Mononuclear cell (primary cell): ENCODE data around the gene C9orf78. TPM values are rescaled to one million over a fixed set of nuclear protein-coding genes. Genes with fewer than 3 reads are reported as not detected.

ENCODE experiments used
- H3K27me3 ChIP-seq: 2 replicates; pipeline ENCODE4 v1.6.0; 2011; ENCODE audit warnings: low read length, control low read depth; ENCODE audit not compliant: insufficient read depth
- H3K4me1 ChIP-seq: 2 replicates; pipeline ENCODE4 v1.5.1; 2011; ENCODE audit warnings: mild to moderate bottlenecking, low read length, control low read depth; ENCODE audit not compliant: insufficient read depth
- H3K4me3 ChIP-seq: 2 replicates; pipeline ENCODE4 v1.5.1; 2011; ENCODE audit warnings: mild to moderate bottlenecking, low read length, moderate library complexity
- H3K9me3 ChIP-seq: 2 replicates; pipeline ENCODE4 v1.5.1; 2011; ENCODE audit warnings: low read depth, mild to moderate bottlenecking, control low read depth, low read length
- total RNA-seq: library from RNA; depleted of rRNA; stranded (reverse); fragments of >200 nt; gene quantifications from one replicate; pipeline ENCODE4 v1.2.3, GENCODE V29; 2012

The C9orf78 gene, protein sequence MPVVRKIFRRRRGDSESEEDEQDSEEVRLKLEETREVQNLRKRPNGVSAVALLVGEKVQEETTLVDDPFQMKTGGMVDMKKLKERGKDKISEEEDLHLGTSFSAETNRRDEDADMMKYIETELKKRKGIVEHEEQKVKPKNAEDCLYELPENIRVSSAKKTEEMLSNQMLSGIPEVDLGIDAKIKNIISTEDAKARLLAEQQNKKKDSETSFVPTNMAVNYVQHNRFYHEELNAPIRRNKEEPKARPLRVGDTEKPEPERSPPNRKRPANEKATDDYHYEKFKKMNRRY
- 169 TPM for total RNA-seq

DNA sequence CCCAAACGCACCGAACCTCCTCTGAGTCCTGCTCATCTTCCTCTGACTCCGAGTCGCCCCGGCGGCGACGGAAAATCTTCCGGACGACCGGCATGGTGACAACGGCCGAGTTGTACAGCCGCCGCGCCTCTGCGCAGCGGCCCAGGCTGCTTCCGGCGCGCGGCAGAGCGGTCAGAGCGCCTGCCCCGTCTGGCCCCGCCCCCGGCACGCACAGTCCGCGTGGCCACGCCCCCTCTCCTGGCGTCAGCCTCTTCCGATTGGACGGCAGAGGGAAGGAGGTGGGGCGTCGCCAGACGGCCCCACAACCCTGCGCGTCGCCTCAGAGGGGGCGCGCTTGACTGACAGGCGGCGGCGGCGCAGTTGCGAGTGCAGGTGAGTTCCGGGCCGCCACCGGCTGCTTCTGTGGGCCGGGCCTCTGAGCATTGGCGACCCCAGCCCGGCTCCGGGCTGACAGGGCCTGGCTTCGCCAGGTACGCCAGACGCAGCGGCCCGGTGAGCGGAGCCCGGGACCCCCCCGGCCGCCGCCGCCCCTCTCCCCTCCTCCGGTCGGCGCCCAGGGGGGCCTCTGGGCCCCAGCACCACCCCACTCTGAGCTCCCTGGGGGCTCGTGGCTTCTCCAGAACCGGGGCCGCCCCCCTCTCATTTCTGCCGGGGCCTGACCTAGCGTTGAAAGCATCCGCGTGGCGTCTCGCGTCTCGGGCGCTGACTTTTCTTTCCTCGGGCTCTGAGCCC, at the start of gene C9orf78, which contains the start of gene USP20:
C9orf78 (minus strand) TSS at position 148 of the 732 bp plus-strand sequence; CDS start at position 94, 54 bp downstream.
USP20 (plus strand) TSS at position 331 of the 732 bp plus-strand sequence. CDS start 17,098 bp downstream, outside the sequence.
- Histone ChIP-seq H3K4me3 (peak within 1 kb of the TSS; percentile 93), H3K4me1 (peaks cover 50% of the 10 kb centered on the region)

DNA sequence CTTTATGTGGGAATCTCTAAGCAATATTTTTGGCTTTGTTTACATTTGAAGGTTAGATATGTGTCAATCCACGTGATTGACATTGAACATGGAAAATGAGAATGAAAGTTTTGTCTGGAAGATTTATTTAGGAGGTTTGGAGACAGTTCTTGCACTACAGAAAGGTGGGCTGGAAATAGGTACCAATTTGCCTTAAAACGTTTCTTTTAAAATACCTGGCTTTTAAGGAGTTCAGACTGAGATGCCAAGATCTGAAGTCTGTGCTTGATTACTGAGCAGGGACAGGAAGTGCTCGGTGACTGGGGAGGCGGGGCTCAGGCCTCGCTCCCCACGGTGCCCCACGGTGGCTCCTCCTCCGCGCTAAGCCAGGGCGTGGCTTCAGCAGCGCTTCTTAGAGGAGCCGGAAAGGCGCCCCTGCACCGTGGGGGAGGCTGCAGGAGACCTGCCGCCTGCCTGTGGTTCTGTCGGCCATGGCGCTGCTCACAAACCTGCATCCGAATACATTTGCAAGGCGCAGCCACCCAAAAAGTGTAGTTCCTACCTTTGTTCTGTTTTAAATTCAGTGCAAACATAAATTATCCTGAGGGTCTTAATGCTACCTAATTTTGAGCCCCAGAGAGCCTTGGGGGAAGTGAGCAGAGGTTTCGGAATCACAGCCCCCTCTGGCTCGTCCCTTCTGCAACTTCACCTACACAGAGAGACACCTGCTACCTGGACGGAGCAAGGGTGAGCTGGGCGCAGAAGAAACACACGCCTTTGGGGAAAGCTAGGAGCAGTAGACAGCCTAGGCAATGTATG, 49.3 kb upstream of the C9orf78 start:
- Histone ChIP-seq H3K4me1 (peaks cover 60% of the 10 kb centered on the region), H3K27me3 (no peaks in the 10 kb centered on the region), H3K9me3 (no peaks in the 10 kb centered on the region), H3K4me3 (peak overlapping the region; percentile 49)

More for the DNA sequence above, at the start of gene C9orf78, which contains the start of gene USP20:
- no peaks in the 10 kb centered on the region for H3K9me3 ChIP-seq
- no peaks in the 10 kb centered on the region for H3K27me3 ChIP-seq

DNA sequence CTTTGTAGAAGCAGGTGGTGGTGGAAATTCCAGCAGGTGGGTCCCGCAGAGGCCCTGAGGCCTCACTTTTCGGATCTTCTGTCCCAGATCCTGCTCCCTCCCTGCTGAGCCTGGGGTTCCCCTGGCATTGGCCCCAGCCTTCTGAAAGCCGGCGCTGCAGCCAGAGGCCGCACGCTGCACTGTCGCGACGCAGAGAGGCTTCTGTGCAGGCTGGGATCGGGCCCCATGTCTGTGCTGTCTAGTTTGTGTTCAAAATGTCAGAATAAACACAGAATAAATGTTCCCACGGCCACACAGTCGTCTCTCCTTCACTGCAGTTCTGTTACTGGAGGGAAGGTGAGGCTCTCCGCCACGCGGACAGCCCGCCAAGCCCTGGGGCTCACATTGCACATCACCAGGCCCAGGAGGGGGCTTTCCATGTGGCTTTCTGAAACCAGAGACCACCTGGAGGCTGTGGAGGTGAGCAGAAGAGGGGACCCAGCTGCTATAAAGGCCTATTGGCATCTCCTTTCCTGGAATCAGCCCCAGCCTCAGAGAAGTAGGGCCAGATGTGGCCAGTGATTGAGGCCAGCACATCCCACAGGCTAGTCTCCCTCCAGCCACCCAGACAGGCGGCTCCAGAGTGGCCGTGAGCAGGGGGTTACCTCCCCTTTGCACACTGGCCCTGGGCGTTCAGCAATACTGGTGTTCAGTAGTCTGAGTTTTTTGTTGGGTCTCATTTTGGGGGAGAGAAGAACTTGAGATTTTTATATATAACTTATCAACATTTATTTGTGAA, 46.7 kb upstream of the C9orf78 start:
- H3K27me3 ChIP-seq = no peaks in the 10 kb centered on the region
- H3K4me3 ChIP-seq = no peak overlapping the region
- H3K9me3 ChIP-seq = no peaks in the 10 kb centered on the region
- H3K4me1 ChIP-seq = peaks cover 43% of the 10 kb centered on the region

DNA sequence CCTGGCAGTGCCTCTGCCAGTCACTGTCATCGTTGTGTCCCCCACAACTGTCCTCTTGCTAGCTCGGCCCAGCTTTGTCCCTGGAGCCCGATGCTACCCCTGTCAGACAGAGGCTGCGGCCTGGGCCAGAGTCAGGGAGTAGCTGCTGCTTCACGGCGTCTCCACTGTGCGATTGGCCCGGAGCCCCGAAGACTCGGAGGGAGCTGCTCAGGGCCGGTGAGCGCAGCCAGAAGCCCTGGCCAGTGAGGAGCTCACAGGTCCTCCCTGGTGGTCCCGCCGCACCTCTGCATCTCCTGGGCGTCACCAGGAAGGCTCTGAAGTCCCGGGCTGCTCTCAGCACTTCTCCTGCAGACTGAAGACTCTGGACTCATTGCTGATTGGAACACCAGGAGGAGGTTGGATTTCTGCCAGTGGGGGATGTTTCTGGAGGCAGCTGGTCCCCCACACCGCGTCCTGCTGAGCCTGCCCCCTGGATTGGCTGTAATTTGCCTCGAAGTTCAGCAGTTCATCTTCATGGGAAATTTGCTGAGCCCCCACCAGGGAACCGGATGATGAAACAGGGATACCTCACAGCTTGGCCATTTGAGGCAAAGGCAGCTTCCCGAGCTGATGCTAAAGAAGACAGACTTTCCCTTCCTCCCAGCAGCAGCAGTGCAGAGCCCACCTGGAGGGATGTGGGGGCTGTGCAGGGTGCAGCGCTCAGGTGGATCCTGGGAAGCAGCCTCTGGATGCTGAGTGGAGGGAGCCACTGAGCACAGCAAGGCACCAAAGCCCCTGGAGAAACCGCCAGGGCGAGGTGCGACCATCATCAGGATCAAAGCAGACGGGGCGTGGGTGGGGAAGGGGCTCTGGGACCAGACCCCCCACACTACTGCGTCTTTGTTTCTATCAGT, 45.8 kb upstream of the C9orf78 start:
- Histone ChIP-seq H3K9me3 (no peaks in the 10 kb centered on the region), H3K4me1 (peaks cover 38% of the 10 kb centered on the region), H3K4me3 (no peak overlapping the region), H3K27me3 (no peaks in the 10 kb centered on the region)

DNA sequence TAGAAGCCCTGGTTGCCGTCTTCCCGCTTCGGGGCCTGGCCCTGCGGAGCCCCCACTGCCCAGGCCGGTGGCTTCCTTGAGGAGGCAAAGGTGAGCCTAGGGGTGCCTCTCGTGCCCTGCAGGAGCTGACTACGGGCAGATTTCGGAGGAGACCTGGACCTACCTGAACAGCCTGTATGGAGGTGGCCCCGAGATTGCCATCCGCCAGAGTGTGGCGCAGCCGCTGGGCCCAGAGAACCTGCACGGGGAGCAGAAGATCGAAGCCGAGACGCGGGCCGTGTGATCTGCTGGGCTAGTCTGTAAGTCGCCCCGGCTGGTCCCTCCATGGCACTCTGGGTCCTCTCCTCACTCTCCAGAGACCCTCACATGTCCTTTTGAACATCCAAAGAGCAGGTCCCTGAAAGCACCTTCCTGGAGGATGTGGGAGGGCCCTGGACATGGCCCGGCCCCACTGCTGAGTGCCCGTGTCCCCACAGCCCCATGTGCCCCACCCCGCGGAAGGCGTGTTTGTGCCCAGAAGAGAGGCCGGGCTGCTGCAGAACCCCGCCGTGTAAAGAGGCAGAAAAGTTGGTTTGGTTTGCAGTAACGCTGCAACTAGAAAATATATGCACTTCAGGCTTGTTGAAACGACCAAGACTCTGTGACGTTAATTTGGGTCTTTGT, 45.0 kb upstream of the C9orf78 start:
- H3K4me1 ChIP-seq = peaks cover 32% of the 10 kb centered on the region
- no peak overlapping the region for H3K4me3 ChIP-seq
- no peaks in the 10 kb centered on the region for H3K27me3 ChIP-seq
- H3K9me3 ChIP-seq = no peaks in the 10 kb centered on the region

DNA sequence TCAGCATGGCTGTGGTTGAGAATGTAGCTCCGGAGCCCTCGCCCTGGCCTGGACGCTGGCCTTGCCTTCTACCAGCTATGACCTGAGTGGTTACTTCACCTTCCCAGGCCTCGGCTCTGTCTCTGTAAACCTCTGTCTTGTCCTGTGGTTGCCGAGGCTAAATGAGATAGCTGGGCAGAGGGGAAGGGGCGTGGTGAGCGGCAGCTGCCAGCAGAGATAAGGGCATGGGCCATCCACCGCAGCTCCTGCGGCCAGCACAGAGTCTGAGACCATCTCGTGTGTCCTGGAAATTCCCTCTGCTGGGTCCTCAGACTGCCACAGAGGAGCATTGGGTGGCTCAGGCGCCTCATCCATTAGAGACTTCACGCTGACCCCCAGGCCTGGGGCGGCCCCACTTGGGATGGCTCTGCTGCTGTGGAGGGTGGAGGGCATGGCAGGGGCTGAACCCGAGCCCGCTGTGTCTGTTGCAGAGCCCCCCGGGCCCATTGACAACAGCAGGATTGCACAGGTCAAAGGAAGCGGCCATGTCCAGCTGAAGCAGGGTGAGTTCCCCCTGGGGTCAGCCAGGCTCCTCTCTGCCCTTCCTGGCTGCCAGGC, 44.1 kb upstream of the C9orf78 start:
- H3K4me3 ChIP-seq = no peak overlapping the region
- H3K4me1 ChIP-seq = peaks cover 23% of the 10 kb centered on the region
- H3K9me3 ChIP-seq = no peaks in the 10 kb centered on the region
- no peaks in the 10 kb centered on the region for H3K27me3 ChIP-seq

DNA sequence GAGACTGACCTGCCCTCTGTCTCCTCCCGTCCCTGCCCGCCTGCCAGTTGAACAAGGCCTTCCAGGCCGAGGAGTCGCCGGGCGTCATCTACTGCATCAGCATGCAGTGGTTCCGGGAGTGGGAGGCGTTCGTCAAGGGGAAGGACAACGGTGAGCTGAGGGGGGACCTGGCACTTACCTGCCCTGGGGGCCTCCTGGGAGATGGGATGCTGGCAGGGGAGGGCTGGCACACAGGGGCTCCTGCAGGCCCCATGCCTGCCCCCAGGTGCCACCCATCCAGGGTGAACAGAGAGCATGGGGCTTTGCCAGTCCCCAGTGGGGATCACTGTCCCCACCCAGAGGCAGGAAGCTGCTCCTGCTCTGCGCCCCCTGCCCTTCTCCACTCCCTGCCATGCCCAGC, 43.2 kb upstream of the C9orf78 start:
- Histone ChIP-seq H3K4me3 (no peak overlapping the region), H3K27me3 (no peaks in the 10 kb centered on the region), H3K9me3 (no peaks in the 10 kb centered on the region), H3K4me1 (peaks cover 14% of the 10 kb centered on the region)

DNA sequence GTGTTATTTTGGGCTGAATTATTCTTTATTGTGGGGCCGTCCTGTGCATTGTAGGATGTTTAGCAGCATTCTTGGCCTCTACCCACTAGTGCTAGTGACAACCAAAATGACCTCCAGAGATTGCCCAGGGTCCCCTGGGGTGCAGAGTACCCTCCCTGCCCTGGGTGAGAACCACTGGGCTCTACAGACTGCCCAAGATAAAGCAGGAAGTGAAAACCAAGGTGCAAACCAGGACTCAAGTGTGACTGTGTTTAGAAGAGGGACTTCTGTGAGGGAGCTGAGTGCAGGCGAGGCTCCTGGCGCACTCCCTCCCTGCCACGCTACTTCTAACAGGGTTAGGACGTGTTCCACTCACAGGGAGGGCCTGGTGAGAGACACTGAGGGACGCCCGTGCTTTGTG, 41.7 kb upstream of the C9orf78 start:
- Histone ChIP-seq H3K9me3 (no peaks in the 10 kb centered on the region), H3K4me3 (no peak overlapping the region), H3K4me1 (peaks cover 13% of the 10 kb centered on the region), H3K27me3 (no peaks in the 10 kb centered on the region)

DNA sequence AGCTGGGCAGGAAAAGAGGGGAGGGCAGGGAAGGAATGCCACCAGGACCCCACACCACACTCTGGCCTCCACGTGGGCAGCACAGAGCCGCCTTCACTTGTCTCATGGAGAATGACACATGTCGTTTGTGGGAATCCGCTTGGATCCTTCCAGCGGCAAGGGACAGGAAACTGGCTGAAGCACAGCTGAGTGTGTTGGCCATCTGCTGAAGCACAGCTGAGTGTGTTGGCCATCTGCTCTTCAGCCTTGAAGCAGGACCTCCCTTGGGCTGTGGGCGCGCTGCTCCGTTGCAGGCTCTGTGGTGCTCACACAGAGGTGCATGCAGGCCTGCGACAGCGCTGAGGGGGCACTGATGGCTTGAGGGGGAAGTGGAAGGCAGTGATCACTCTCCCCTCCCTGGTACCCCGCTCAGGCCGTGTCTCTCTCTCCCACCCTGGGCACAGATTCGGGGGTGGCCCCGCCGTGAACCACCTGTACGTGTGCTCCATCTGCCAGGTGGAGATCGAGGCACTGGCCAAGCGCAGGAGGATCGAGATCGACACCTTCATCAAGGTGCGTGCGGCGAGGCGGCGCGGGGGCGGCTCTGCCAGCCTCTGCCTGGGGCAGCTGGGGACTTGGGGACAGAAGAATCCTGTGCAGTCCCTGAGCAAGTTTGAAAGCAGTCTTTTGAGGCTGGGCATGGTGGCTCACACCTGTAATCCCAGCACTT, 40.8 kb upstream of the C9orf78 start:
- Histone ChIP-seq H3K4me1 (peaks cover 13% of the 10 kb centered on the region), H3K4me3 (no peak overlapping the region), H3K27me3 (no peaks in the 10 kb centered on the region), H3K9me3 (no peaks in the 10 kb centered on the region)

DNA sequence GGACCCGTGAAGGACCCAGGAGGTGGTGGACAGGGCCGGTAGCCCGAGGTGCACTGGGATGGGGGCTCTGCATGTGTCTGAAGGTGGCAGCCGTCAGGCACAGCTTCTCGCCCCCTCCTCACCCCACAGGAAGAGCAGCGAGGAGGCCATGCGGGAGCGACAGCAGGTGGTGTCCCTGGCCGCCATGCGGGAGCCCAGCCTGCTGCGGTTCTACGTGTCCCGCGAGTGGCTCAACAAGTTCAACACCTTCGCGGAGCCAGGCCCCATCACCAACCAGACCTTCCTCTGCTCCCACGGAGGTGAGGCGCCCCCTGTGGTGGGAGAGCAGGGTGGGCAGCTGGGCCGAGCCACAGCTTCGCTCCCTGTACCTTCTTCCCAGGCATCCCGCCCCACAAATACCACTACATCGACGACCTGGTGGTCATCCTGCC, 40.1 kb upstream of the C9orf78 start:
- Histone ChIP-seq H3K4me3 (no peak overlapping the region), H3K27me3 (no peaks in the 10 kb centered on the region), H3K4me1 (peaks cover 17% of the 10 kb centered on the region), H3K9me3 (no peaks in the 10 kb centered on the region)

DNA sequence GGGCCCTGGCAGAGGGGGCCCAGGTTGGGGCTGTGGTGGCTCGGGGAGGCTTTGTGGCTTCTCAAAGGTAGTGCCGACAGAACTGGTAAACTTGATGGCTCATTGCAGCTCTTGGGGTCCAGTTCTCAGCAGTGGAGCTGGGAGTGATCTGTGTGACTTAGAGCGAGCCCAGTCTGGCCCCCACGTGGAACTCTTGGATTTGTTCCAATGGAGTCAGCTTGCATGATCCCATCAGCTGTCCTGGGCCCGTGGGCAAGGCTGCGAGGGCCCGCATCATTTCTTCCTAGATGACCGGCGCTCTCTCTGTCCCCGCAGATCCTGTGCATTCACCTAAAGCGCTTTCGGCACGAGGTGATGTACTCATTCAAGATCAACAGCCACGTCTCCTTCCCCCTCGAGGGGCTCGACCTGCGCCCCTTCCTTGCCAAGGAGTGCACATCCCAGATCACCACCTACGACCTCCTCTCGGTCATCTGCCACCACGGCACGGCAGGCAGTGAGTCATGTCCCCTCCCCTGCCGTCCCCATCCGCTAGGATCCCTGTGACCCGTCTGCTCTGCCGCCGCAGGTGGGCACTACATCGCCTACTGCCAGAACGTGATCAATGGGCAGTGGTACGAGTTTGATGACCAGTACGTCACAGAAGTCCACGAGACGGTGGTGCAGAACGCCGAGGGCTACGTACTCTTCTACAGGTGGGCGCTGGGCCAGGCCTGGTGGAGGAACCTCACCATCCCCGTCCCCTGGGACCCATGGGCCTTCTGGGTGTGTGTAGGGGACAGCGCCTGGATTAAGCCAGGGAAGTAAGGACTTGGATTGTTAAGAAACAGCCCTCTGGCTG, 39.4 kb upstream of the C9orf78 start:
- Histone ChIP-seq H3K27me3 (no peaks in the 10 kb centered on the region), H3K9me3 (no peaks in the 10 kb centered on the region), H3K4me1 (peaks cover 24% of the 10 kb centered on the region), H3K4me3 (no peak overlapping the region)
